Sigmoid colon (tissue), 4 donors: ENCODE measurements around the gene AKAP8L.

Source experiments
- CTCF ChIP-seq, 4 experiments: fragments of 450-650 bp in 3 of 4; fragments of 200-600 bp in 1 of 4; IDR thresholded peaks; one replicate each; pipeline ENCODE4 v1.5.1; 2016 to 2019; ENCODE audit warnings: antibody characterized with exemption in 4 of 4, mild to moderate bottlenecking in 3 of 4, moderate library complexity in 2 of 4
- EP300 ChIP-seq, 4 donors: sonication (generic); formaldehyde crosslinking; IDR thresholded peaks; one replicate each; pipeline ENCODE4 v1.6.1; 2017; ENCODE audit warnings: antibody characterized with exemption in 4 of 4
- POLR2A ChIP-seq, 2 donors: fragments of 450-650 bp; IDR thresholded peaks; one replicate each; pipeline ENCODE4 v1.6.1; 2016; ENCODE audit warnings: antibody characterized with exemption in 2 of 2, mild to moderate bottlenecking in 2 of 2, moderate library complexity in 2 of 2

- TF ChIP-seq CTCF (IDR thresholded peaks at IDR 0.05) (no peak), EP300 (IDR thresholded peaks at IDR 0.05) (no peak), POLR2A (IDR thresholded peaks at IDR 0.05) (no peak)
Measured at GRCh38 chr19:15424121-15424520, 5.3 kb upstream of the AKAP8L start.
